ENCODE data around the gene PROK1.

Gene PROK1

DNA sequence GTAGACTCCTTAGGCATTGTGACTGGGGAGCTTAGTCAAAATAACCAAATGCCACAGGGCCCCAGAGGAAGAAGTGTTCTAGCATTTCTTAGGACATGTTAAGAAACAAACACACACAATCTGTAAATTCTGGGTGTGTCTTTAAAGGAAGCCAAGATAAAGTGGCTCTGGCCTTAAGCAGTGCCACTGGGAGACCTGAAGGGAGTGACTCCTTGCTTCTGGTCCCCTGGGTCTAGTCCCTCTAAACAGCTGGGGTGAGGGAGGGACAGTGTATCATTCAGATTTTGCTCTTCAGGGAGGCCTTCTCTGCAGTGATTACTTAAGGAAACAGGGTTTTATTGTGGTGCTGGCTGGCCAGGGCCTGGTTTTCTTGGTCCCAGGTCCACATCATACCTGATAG lies 9.1 kb upstream of the PROK1 start:
- H3K27me3 ChIP-seq (ENCODE audit: low read depth): no peaks in the 10 kb centered on the region
- no peaks in the 10 kb centered on the region for H3K36me3 ChIP-seq (replicated peaks)
- no peak for DNase-seq (ENCODE audit: low spot score in 2 of 2)
- no peaks in the 10 kb centered on the region for H3K9me3 ChIP-seq
- in situ Hi-C loops (cut with MboI; ENCODE audit: low sequenced_read_pairs): no loop called here
- no peak overlapping the region for H3K4me3 ChIP-seq
- no peaks in the 10 kb centered on the region for H3K4me1 ChIP-seq

DNA sequence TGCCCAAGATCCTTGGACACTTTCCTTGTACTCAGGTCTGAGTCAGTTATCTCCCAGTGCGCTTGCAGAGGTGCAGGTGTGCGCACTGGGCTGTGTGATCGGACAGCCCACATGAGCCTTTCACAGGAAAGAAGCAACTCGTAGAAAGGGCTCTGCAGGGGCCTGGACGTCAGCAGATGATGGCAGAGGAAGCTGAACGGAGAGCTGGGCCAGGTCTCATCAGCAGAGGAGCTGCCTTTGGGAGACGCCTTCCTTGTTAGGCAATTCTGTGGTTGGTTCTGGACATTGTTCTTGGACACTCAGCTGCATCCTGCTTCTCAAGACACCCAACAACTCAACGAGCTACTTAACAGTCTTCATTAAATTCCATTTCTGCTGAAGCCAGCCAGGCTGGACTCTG lies 7.5 kb upstream of the PROK1 start:
- no peak for DNase-seq (ENCODE audit: low spot score in 2 of 2)
- H3K4me3 ChIP-seq: no peak overlapping the region
- peaks cover 10% of the 10 kb centered on the region for H3K27me3 ChIP-seq (ENCODE audit: low read depth)
- no peaks in the 10 kb centered on the region for H3K36me3 ChIP-seq (replicated peaks)
- no peaks in the 10 kb centered on the region for H3K9me3 ChIP-seq
- in situ Hi-C loops (cut with MboI; ENCODE audit: low sequenced_read_pairs): no loop called here
- H3K4me1 ChIP-seq: no peaks in the 10 kb centered on the region

DNA sequence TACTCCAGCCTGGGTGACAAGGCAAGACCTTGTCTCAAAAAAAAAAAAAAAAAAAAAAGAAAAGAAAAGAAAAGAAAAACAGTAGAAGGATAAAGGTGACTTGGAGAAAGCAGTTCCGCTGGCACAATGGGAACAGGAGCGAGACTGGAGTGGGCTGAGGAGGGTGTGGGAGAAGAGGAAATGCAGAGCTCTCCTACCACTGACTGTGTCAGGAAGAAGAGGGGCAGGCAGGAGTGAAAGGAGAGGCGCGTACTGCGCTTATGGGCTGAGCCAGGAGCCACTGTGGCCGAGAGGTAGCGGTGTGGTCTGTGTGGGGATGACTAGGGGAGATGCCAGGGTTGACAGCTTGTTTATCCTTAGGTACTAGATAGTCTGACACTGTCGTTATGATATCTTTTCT lies 6.4 kb upstream of the PROK1 start:
- no peaks in the 10 kb centered on the region; the same call in 1 of the 2 replicates for H3K4me1 ChIP-seq
- in situ Hi-C loops (cut with MboI; ENCODE audit: low sequenced_read_pairs): no loop called here
- no peaks in the 10 kb centered on the region for H3K36me3 ChIP-seq (replicated peaks)
- H3K27me3 ChIP-seq (ENCODE audit: low read depth): peaks cover 17% of the 10 kb centered on the region
- H3K4me3 ChIP-seq: no peak overlapping the region
- no peak for DNase-seq (ENCODE audit: low spot score in 2 of 2)
- H3K9me3 ChIP-seq: no peaks in the 10 kb centered on the region

DNA sequence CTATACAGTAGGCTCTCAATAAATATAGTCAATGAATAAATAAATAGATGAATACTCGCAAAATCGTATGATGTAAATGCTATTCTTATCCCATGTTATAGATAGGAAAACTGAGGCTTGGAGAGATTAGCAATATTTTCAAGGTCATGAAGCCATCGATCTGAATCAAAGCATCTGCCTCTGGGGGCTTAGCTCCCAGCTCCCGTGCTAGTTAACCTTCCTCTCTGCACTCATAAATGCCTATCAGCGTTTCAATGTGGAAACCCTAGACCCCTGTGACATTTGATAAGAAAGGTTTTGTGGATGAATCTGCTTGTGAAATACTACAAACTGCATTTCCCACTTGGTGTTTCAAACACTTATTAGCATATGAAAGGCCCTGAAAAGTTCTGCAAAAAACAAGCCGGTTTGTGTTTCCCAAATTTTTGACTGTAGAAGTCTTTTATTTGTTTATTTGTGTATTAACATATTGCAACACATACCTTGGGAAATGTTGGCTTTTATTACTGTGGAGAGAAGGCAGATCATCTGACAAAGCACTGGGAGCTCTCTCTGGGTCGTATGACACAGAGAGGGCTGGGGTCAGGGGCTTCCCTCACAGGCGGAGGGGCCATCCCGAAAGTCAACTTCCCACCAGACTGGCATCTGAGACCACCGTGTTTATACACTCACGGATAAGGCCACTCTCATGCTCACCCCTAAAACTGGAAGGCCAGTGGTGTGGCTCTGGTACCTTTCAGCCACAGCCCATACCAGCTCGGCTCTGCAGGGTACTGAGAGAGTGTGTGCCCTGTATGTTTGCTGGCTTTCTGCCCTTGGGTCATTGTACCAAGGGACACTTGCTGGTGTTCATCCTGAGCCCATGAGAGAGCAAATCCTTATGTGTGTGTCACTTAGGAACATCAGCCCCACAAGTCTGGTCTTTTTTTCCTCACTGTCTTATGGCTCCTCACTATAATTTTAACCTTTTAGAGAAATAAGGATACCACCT lies 993 bp upstream of the PROK1 start:
- H3K4me3 ChIP-seq: no peak overlapping the region
- H3K27me3 ChIP-seq (ENCODE audit: low read depth): peaks cover 50% of the 10 kb centered on the region
- no peaks in the 10 kb centered on the region; the same call in 1 of the 2 replicates for H3K4me1 ChIP-seq
- no peaks in the 10 kb centered on the region for H3K36me3 ChIP-seq (replicated peaks)
- no peaks in the 10 kb centered on the region for H3K9me3 ChIP-seq
- in situ Hi-C loops (cut with MboI; ENCODE audit: low sequenced_read_pairs): no loop called here
- DNase-seq (ENCODE audit: low spot score in 2 of 2): no peak

DNA sequence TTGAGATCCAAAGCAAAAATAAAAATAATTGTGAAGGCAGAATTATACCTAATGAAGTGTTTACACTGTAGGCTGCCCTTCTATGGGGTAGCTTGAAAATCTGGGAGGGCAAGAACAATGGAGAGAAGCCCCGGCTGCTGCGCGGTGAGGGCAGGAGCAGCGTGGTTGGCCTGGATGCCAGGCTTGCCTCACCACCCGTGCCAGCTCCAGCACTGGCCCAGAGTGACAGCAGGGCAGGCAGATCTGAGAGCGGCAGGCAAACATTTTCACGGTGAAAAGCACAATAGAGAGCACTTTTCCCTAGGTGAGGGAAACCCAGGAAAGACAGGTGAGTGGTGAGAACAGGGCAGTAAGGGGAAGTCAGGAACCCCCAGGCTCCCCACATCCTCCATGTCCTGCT lies 1.4 kb downstream of the PROK1 start:
- Histone ChIP-seq H3K9me3 (no peaks in the 10 kb centered on the region), H3K4me1 (no peaks in the 10 kb centered on the region; the same call in 1 of the 2 replicates), H3K27me3 (ENCODE audit: low read depth) (peaks cover 48% of the 10 kb centered on the region), H3K36me3 (replicated peaks) (no peaks in the 10 kb centered on the region), H3K4me3 (no peak overlapping the region)
- in situ Hi-C loops (cut with MboI; ENCODE audit: low sequenced_read_pairs): no loop called here
- no peak for DNase-seq (ENCODE audit: low spot score in 2 of 2)

DNA sequence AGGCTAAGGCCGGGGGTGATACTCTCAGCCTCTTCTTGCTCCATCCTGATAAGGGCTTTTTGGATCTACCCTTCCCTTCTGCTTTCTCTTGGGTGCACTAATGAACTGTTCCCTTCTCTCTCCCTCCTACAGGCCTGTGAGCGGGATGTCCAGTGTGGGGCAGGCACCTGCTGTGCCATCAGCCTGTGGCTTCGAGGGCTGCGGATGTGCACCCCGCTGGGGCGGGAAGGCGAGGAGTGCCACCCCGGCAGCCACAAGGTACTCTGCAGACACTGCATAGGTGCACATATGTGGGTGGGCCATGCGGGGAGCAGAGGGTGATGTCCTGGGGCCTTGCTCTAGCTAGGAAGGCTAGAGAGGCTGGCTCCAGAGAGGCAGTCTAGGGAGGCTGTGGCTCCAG lies 2.9 kb downstream of the PROK1 start:
- peaks cover 37% of the 10 kb centered on the region for H3K27me3 ChIP-seq (ENCODE audit: low read depth)
- DNase-seq (ENCODE audit: low spot score in 2 of 2): no peak
- H3K36me3 ChIP-seq (replicated peaks): no peaks in the 10 kb centered on the region
- no peak overlapping the region for H3K4me3 ChIP-seq
- in situ Hi-C loops (cut with MboI; ENCODE audit: low sequenced_read_pairs): no loop called here
- no peaks in the 10 kb centered on the region; the same call in 1 of the 2 replicates for H3K4me1 ChIP-seq
- no peaks in the 10 kb centered on the region for H3K9me3 ChIP-seq

DNA sequence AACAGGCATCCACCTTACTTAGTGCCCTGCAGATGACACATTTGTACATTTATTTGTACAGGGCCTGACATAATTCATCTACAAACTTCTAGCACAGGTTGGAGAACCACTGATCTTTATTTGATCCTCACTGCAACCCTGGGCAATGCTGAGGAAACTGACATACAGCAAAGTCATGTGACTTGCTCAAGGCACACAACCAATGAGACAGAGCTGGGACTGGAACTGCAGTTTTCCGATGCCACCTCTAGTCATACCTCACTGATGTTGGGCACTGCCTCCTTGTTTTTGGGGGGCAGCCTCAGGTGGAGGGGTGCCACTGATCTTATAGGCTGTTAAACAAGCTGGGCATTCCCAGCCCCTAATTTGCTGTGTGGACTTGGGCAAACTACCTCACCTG lies 3.4 kb downstream of the PROK1 start:
- H3K27me3 ChIP-seq (ENCODE audit: low read depth): peaks cover 35% of the 10 kb centered on the region
- no peaks in the 10 kb centered on the region for H3K36me3 ChIP-seq (replicated peaks)
- DNase-seq (ENCODE audit: low spot score in 2 of 2): no peak
- no peaks in the 10 kb centered on the region for H3K9me3 ChIP-seq
- in situ Hi-C loops (cut with MboI; ENCODE audit: low sequenced_read_pairs): no loop called here
- H3K4me3 ChIP-seq: no peak overlapping the region
- no peaks in the 10 kb centered on the region; the same call in 1 of the 2 replicates for H3K4me1 ChIP-seq

DNA sequence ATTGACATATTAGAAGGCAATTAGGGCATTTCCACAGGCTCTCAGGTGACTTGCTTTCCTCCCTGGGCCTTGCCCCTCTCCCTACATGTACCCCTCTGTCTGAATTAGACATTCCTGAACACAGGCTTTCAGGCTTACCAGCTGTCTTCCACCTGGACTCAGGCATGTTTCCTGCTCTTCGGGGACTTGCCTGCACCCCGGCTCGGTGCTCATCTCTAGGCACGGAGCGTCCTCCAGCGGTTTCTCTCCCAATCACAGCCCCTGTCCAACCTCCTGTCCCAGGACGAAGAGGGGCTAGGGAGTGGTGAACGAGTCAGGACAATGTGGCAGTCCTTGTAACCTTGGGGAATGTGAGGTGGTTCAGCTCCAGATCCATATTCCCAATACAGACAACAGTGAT lies 4.2 kb downstream of the PROK1 start:
- peak in 1 of 2 experiments; percentile 22 for DNase-seq (ENCODE audit: low spot score in 2 of 2)
- in situ Hi-C loops (cut with MboI; ENCODE audit: low sequenced_read_pairs): no loop called here
- no peaks in the 10 kb centered on the region for H3K4me1 ChIP-seq
- no peaks in the 10 kb centered on the region for H3K9me3 ChIP-seq
- H3K27me3 ChIP-seq (ENCODE audit: low read depth): peaks cover 27% of the 10 kb centered on the region
- no peak overlapping the region for H3K4me3 ChIP-seq
- H3K36me3 ChIP-seq (replicated peaks): no peaks in the 10 kb centered on the region

DNA sequence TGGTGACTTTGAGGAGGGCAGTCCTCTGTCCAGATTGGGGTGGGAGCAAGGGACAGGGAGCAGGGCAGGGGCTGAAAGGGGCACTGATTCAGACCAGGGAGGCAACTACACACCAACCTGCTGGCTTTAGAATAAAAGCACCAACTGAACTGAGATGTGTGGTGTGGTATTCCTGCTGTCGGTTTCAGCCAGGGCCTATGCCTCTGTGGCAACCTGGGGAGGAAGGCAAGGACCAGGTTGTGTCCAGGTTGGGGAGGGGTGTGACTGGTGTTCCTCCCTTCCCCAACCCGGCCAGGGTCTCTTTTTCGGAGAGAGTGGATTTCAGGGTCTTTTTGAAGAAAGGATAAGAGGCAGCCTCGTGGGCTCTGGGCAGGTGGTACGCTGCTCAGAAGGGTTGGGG lies 6.3 kb downstream of the PROK1 start:
- no peaks in the 10 kb centered on the region for H3K4me1 ChIP-seq
- peaks cover 7% of the 10 kb centered on the region for H3K27me3 ChIP-seq (ENCODE audit: low read depth)
- no peaks in the 10 kb centered on the region for H3K36me3 ChIP-seq (replicated peaks)
- H3K4me3 ChIP-seq: no peak overlapping the region
- no peaks in the 10 kb centered on the region for H3K9me3 ChIP-seq
- no peak for DNase-seq (ENCODE audit: low spot score in 2 of 2)
- in situ Hi-C loops (cut with MboI; ENCODE audit: low sequenced_read_pairs): no loop called here

DNA sequence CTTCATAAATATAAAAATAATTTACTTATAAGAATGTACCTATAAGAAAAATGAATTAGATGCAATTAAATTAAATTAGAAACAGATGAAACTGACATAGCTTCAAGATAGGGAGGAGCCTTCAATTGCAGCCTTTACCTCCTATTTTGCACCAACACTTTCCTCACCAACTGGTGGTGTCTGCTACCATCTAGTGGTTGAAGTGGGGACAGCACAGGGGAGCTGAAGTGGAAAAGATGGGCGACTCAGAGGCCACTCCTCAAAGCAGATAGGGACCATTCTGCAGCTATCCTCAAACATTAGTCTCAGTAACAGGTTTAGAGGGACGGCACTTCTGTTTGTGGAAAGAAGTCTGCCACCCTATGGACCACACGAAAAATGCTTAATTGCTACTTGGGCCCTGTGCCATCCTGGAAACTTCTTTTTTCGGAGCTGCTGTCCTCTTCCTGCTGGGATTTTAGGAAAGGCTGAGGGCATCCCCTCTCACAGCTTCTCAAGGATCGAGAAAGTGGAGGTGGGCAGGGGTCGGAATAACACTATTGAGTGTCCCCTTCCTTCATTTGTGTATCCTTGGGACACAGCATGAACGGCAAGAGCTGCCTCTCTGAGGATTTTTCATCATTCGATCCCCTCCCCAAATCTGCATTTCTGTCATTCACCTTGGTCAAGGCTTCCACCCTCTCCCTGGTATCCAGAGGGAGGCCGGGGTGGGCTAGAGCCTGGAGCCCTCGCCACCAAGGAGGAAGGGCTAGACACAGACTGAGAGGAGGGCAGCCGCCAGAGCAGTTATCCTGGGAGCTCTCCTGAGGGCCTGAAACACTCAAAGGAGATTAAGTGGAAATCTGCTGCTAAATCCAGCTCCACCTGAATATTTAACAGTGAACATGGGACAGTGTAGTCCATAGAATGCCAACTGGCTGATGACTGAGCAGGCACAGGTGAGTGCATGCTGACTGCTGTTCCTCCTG lies 9.6 kb downstream of the PROK1 start:
- H3K9me3 ChIP-seq: no peaks in the 10 kb centered on the region
- DNase-seq (ENCODE audit: low spot score in 2 of 2): peak; percentile 67 to 87
- in situ Hi-C loops (cut with MboI; ENCODE audit: low sequenced_read_pairs): loop anchor here (5.0 kb wide), 1 partner anchor 258 kb away; no protein-coding TSS in a partner anchor
- H3K4me1 ChIP-seq: no peaks in the 10 kb centered on the region
- H3K36me3 ChIP-seq (replicated peaks): no peaks in the 10 kb centered on the region
- no peaks in the 10 kb centered on the region for H3K27me3 ChIP-seq (ENCODE audit: low read depth)
- H3K4me3 ChIP-seq: no peak overlapping the region

DNA sequence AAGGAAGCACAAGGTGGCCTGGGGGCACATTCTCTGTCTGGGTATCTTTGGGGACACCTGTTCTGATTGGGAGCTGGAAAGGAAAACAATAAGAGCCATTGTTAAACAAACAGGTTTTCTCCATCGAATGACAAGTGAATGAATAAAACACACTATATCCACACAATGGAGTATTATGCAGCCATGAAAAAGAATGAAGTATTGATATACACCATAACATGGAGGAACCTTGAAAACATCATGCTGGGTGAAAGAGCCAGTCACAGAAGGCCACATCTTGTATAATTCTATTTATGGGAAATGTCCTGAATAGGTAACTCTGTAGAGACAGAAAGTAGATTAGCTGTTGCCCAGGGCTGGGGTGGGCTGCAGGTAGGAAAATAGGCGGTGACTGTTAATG lies 11.1 kb downstream of the PROK1 start:
- in situ Hi-C loops (cut with MboI; ENCODE audit: low sequenced_read_pairs): loop anchor here (5.0 kb wide), 1 partner anchor 260 kb away; no protein-coding TSS in a partner anchor
- H3K27me3 ChIP-seq (ENCODE audit: low read depth): no peaks in the 10 kb centered on the region

DNA sequence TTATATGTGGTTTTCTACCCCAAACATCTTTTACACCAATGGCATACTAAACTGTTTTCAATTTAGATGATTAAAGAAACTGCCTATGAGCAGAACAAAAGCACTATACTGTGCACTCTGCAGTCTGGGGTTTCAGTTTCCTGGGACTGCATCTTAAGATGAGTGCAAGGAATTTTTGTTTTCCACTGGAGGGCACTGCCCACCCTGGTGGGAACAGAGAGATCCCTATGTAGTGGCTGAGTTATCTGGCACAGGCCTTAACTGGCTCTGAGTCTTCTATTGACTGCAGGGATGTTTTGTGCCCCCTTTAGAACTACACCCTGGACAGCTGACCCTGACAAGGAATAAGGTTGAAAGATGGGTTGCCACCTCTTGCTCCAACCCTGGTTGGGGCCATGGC lies 12.0 kb downstream of the PROK1 start:
- no peak for DNase-seq (ENCODE audit: low spot score in 2 of 2)
- H3K27me3 ChIP-seq (ENCODE audit: low read depth): no peaks in the 10 kb centered on the region
- H3K4me3 ChIP-seq: no peak overlapping the region
- H3K9me3 ChIP-seq: no peaks in the 10 kb centered on the region
- no peaks in the 10 kb centered on the region for H3K36me3 ChIP-seq (replicated peaks)
- H3K4me1 ChIP-seq: no peaks in the 10 kb centered on the region
- in situ Hi-C loops (cut with MboI; ENCODE audit: low sequenced_read_pairs): loop anchor here (5.0 kb wide), 1 partner anchor 261 kb away; no protein-coding TSS in a partner anchor

More for the DNA sequence above, 11.1 kb downstream of the PROK1 start:
- no peaks in the 10 kb centered on the region for H3K9me3 ChIP-seq
- no peaks in the 10 kb centered on the region for H3K36me3 ChIP-seq (replicated peaks)
- no peak overlapping the region for H3K4me3 ChIP-seq
- H3K4me1 ChIP-seq: no peaks in the 10 kb centered on the region
- no peak for DNase-seq (ENCODE audit: low spot score in 2 of 2)

DNA sequence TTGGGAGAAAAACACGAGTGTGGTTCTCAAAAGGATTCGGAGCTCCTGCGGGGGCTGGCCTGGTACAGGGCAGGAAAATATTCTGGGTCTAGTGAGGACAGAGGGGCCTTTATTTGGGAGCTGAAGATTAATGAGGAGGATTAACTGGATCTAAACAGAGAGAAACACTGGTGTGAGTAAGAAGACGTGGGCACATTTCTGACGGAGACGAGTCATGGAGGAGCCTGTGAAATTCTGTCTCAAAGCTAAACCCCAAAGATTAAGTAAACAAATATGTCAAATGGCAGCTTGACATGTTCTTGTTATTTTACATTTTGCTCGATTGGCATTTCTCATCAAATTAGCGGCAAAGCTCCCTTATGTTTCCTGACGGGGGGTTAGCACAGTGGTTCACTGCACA lies 12.8 kb downstream of the PROK1 start:
- no peak for DNase-seq (ENCODE audit: low spot score in 2 of 2)
- in situ Hi-C loops (cut with MboI; ENCODE audit: low sequenced_read_pairs): loop anchor here (5.0 kb wide), 1 partner anchor 261 kb away; no protein-coding TSS in a partner anchor
- Histone ChIP-seq H3K4me3 (no peak overlapping the region), H3K9me3 (no peaks in the 10 kb centered on the region), H3K36me3 (replicated peaks) (no peaks in the 10 kb centered on the region), H3K4me1 (no peaks in the 10 kb centered on the region), H3K27me3 (ENCODE audit: low read depth) (no peaks in the 10 kb centered on the region)

All from HAP-1 (cell line).